ENCODE data around the gene HEYL. TPM values are rescaled to one million over a fixed set of nuclear protein-coding genes. Genes with fewer than 3 reads are reported as not detected.

Gene HEYL
- total and polyA plus RNA-seq, 2 of the 8 experiments (the other 6 are each of a cell fraction or from before 2014, with no cell fraction given), result 1.8 to 3.1 TPM

- H4K5ac ChIP-seq (ENCODE audit: insufficient read length, low read depth, low read length), result no peak overlapping the region
- no peak overlapping the region for H3K56ac ChIP-seq (replicated peaks; ENCODE audit: insufficient read length, low read depth, low read length)
- peaks cover 64 to 91% (median 85%) of the 10 kb centered on the region in 4 experiments for H3K27me3 ChIP-seq (replicated peaks in 1 of 4; ENCODE audit: control insufficient read depth in 3 of 4, extremely low read depth in 1 of 4, insufficient read depth in 3 of 4, low read length in 3 of 4)
- H4K8ac ChIP-seq (ENCODE audit: extremely low read depth, insufficient read depth, low read length), result no peak overlapping the region
- peaks cover 0 to 11% (median 5%) of the 10 kb centered on the region in 4 experiments; a peak in 5 of 7 replicates for H3K4me1 ChIP-seq (replicated peaks in 1 of 4; ENCODE audit: control insufficient read depth in 3 of 4, insufficient read depth in 4 of 4, low read length in 3 of 4)
- H3K4me3 ChIP-seq (ENCODE audit: extremely low read depth in 1 of 4, insufficient read depth in 2 of 4, low read depth in 3 of 4, low read length in 4 of 4), result no peak overlapping the region
- no peak overlapping the region for H3K4ac ChIP-seq (replicated peaks; ENCODE audit: insufficient read length, low read depth, low read length)
- no peak overlapping the region for H3K27ac ChIP-seq (ENCODE audit: low read depth, low read length)
- DNase-seq (ENCODE audit: low read depth in 1 of 2, low spot score in 2 of 2) (no peak), FAIRE-seq (no peak)
- no peak overlapping the region for H4K91ac ChIP-seq (replicated peaks; ENCODE audit: insufficient read length, low read length)
- no peak overlapping the region for H2BK12ac ChIP-seq (ENCODE audit: low read depth, low read length)
- H3K18ac ChIP-seq (ENCODE audit: extremely low read depth, low read length), result no peak overlapping the region
- ChIA-PET CTCF (ENCODE audit: partially characterized antibody) (interaction anchor here (0.8 to 10.5 kb wide), 26 partner anchors 7 to 359 kb away, joined by 3 to 184 read pairs (median 15); partner anchors contain the start of genes HEYL, HPCAL4 and PPIE), POLR2A (ENCODE audit: partially characterized antibody) (interaction anchor here (3.4 kb wide), 1 partner anchor 18 kb away, joined by 15 read pairs; the partner anchor contains the start of gene HPCAL4)
- H2AFZ ChIP-seq (ENCODE audit: low read length), result no peak overlapping the region
- 64% methylated on average over 3 of the region's 3 CpGs; no CpG with 5 or more reads in 1 of the 2 experiments for WGBS, 2 experiments (ENCODE audit: extremely low coverage in 1 of 2, insufficient coverage in 1 of 2, insufficient read length in 1 of 2, insufficient replicate concordance in 2 of 2, low coverage in 1 of 2, low lambda C conversion rate in 2 of 2, missing lambda C conversion rate in 1 of 2)
- H3K14ac ChIP-seq (ENCODE audit: insufficient read length), result no peak overlapping the region
- H2BK120ac ChIP-seq (replicated peaks; ENCODE audit: low read depth, low read length), result no peak overlapping the region
- H2BK5ac ChIP-seq (ENCODE audit: low read depth, low read length), result no peak overlapping the region
- no peak overlapping the region for H2BK20ac ChIP-seq (ENCODE audit: low read length)
- no peak overlapping the region; a peak in 1 of 4 replicates for H3K4me2 ChIP-seq (ENCODE audit: insufficient read depth in 1 of 2, low read depth in 2 of 2, low read length in 2 of 2)
- peaks cover 1 to 6% of the 10 kb centered on the region in 2 experiments for H4K20me1 ChIP-seq (replicated peaks in 1 of 2; ENCODE audit: control insufficient read depth in 1 of 2, insufficient read depth in 2 of 2, low read length in 2 of 2)
- H2BK15ac ChIP-seq (ENCODE audit: low read length), result no peak overlapping the region
- no peaks in the 10 kb centered on the region; a peak in 1 of 4 replicates for H3K9me3 ChIP-seq (ENCODE audit: insufficient read depth in 2 of 2, low read depth in 1 of 2, low read length in 1 of 2)
- peaks cover 3% of the 10 kb centered on the region; the same call in 1 of the 2 replicates for H3K23me2 ChIP-seq (ENCODE audit: low read depth, low read length)
- H3K79me1 ChIP-seq (ENCODE audit: low read depth, low read length), result no peaks in the 10 kb centered on the region
- H3K79me2 ChIP-seq (ENCODE audit: control insufficient read depth in 1 of 2, insufficient read depth in 2 of 2, low read length in 2 of 2), result no peaks in the 10 kb centered on the region
- H3K36me3 ChIP-seq (ENCODE audit: control insufficient read depth in 2 of 4, insufficient read depth in 4 of 4, low read length in 3 of 4), result peaks cover 0 to 3% (median 0%) of the 10 kb centered on the region in 4 experiments; a peak in 1 of 8 replicates
- H3K9ac ChIP-seq (replicated peaks in 1 of 4; ENCODE audit: extremely low read depth in 1 of 4, low read depth in 3 of 4, low read length in 3 of 4), result no peak overlapping the region
- no peak overlapping the region for H2AK5ac ChIP-seq (ENCODE audit: low read depth, low read length)
- H3K23ac ChIP-seq (ENCODE audit: insufficient read length), result no peak overlapping the region
- no peak for TF ChIP-seq JUN (IDR thresholded peaks at IDR 0.05; ENCODE audit: low read depth, low read length)
- no peak for TF ChIP-seq POLR2A (IDR thresholded peaks at IDR 0.05; ENCODE audit: control extremely low read depth in 1 of 2, low read depth in 2 of 2, low read length in 2 of 2)
- TF ChIP-seq TBP (IDR thresholded peaks at IDR 0.05; ENCODE audit: low read depth, low read length), result no peak
- no peak for TF ChIP-seq CBX5 (IDR thresholded peaks at IDR 0.05; ENCODE audit: low read depth, low read length)
- no peak for TF ChIP-seq ATF2 (IDR thresholded peaks at IDR 0.05; ENCODE audit: low read length)
- TF ChIP-seq GABPA (IDR thresholded peaks at IDR 0.05; ENCODE audit: borderline replicate concordance, insufficient read depth, low read length), result no peak
- TF ChIP-seq SIX5 (IDR thresholded peaks at IDR 0.05; ENCODE audit: low read depth, low read length), result no peak
- TF ChIP-seq CTBP2 (IDR thresholded peaks at IDR 0.05; ENCODE audit: borderline replicate concordance, insufficient read depth, insufficient read length, low read length), result no peak
- TF ChIP-seq TEAD4 (IDR thresholded peaks at IDR 0.05; ENCODE audit: low read depth, low read length), result no peak
- TF ChIP-seq SIRT6 (IDR thresholded peaks at IDR 0.05; ENCODE audit: low read length), result no peak
- TF ChIP-seq SIN3A (conservative IDR thresholded peaks at IDR 0.05 in 1 of 2, IDR thresholded peaks at IDR 0.05 in 1 of 2; ENCODE audit: low read depth in 1 of 2, low read length in 2 of 2), result no peak
- TF ChIP-seq MAX (IDR thresholded peaks at IDR 0.05), result no peak
Measured at GRCh38 chr1:39673215-39673614, 33.8 kb upstream of the HEYL start.
